Endothelial cell of umbilical vein (primary cell): Measurements from ENCODE around the gene CYGB.

ENCODE experiments used
- EZH2 ChIP-seq: IDR thresholded peaks from 2 replicates; pipeline ENCODE4 v1.6.1; 2012; ENCODE audit warnings: borderline replicate concordance, low read depth, mild to moderate bottlenecking, moderate library complexity, low read length, inconsistent platforms; ENCODE audit not compliant: severe bottlenecking
- MAX ChIP-seq: IDR thresholded peaks from 2 replicates; pipeline ENCODE4 v1.6.1; 2011; ENCODE audit not compliant: insufficient read depth, insufficient read length
- POLR2AphosphoS5 ChIP-seq: IDR thresholded peaks from 2 replicates; pipeline ENCODE4 v1.6.1; 2012; ENCODE audit warnings: low read depth, mild to moderate bottlenecking, control low read depth, low read length, moderate library complexity; ENCODE audit not compliant: insufficient read depth

DNA sequence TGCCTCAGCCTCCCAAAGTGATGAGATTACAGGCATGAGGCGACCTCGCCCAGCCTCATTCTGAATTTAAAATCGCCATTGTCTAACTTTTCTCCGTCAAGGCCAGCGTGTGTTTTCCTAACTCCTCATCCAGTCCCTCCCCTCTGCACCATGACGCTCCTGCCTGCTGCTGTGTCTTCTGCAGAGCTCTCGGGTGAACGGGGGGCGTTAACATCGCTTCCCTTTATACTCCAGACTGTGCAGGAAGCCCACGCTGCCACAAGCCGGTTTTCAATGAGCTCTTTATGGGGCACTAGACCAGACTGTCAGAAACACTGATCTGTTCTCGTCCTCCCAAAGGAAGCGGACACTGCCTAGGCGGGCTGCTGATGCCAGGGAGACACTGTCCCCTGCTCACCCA is 56.9 kb downstream of the CYGB start:
- TF ChIP-seq POLR2AphosphoS5, result no peak
- TF ChIP-seq EZH2, result no peak
- no peak for TF ChIP-seq MAX
